ENCODE measurements around the gene TMIE.

TMIE gene

GRCh38 chr3:46674031-46674845 is 27.0 kb upstream of the TMIE start:
- TF ChIP-seq, protein P1, sequence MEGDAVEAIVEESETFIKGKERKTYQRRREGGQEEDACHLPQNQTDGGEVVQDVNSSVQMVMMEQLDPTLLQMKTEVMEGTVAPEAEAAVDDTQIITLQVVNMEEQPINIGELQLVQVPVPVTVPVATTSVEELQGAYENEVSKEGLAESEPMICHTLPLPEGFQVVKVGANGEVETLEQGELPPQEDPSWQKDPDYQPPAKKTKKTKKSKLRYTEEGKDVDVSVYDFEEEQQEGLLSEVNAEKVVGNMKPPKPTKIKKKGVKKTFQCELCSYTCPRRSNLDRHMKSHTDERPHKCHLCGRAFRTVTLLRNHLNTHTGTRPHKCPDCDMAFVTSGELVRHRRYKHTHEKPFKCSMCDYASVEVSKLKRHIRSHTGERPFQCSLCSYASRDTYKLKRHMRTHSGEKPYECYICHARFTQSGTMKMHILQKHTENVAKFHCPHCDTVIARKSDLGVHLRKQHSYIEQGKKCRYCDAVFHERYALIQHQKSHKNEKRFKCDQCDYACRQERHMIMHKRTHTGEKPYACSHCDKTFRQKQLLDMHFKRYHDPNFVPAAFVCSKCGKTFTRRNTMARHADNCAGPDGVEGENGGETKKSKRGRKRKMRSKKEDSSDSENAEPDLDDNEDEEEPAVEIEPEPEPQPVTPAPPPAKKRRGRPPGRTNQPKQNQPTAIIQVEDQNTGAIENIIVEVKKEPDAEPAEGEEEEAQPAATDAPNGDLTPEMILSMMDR (conservative IDR thresholded peaks at IDR 0.05; ENCODE audit: low read depth, low read length) = peak; percentile 31
- no peak for DNase-seq (ENCODE audit: low read depth)
- H3K4me3 ChIP-seq (ENCODE audit: low read length) = no peak overlapping the region

- DNase-seq (ENCODE audit: low read depth) = no peak
- no peak overlapping the region for H3K4me3 ChIP-seq (ENCODE audit: low read length)
- TF ChIP-seq, protein P1 (conservative IDR thresholded peaks at IDR 0.05; ENCODE audit: low read depth, low read length) = no peak
Measured at GRCh38 chr3:46675426-46675825, 25.8 kb upstream of the TMIE start.

DNA sequence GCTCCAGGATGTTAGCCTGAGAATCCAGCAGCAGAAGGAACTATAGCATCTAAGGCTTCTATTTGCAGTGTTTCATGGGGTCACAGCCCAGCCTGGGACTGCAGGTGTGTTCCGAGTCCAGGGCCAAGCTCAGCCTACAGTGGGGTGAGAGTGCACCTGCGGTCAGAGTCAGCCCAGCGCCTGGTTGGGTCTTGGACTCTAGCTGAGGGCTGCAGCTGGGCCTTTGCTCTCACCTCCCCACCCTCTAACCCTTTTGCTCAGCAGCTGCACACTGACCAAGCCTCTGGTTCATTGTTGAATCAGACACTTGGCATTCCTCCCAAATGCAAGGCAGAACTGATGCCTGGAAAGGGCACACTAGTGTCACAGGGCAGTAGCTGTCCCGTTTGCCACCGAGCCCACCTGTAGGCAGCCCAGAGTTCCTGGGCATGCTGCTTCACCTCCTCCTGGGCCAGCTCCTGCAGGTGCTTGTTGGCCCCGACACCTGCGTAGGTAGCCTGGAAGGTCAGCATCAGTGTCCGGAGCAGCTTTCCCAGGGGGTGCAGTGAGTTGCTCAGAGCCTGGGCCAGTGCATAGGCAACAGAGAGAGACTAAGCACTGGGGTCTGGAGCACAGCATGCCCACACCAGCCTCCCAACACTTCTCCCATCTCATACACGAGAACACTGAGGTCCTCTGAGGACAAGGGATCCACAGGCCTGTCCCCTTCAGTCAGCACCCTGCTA is 25.2 kb upstream of the TMIE start:
- no peak for DNase-seq (ENCODE audit: low read depth)
- TF ChIP-seq, protein P1 (conservative IDR thresholded peaks at IDR 0.05; ENCODE audit: low read depth, low read length) = no peak
- H3K4me3 ChIP-seq (ENCODE audit: low read length) = no peak overlapping the region

GRCh38 chr3:46676601-46677410 is 24.4 kb upstream of the TMIE start:
- TF ChIP-seq, protein P1 (conservative IDR thresholded peaks at IDR 0.05; ENCODE audit: low read depth, low read length) = no peak
- no peak for DNase-seq (ENCODE audit: low read depth)
- H3K4me3 ChIP-seq (ENCODE audit: low read length) = no peak overlapping the region

GRCh38 chr3:46677411-46677726 is 23.8 kb upstream of the TMIE start:
- TF ChIP-seq, protein P1 (conservative IDR thresholded peaks at IDR 0.05; ENCODE audit: low read depth, low read length) = no peak
- H3K4me3 ChIP-seq (ENCODE audit: low read length) = no peak overlapping the region
- DNase-seq (ENCODE audit: low read depth) = no peak

GRCh38 chr3:46678280-46678679 is 22.9 kb upstream of the TMIE start:
- no peak overlapping the region for H3K4me3 ChIP-seq (ENCODE audit: low read length)
- no peak for DNase-seq (ENCODE audit: low read depth)
- TF ChIP-seq, protein P1 (conservative IDR thresholded peaks at IDR 0.05; ENCODE audit: low read depth, low read length) = no peak

All from retinal pigment epithelial cell (primary cell).